Skeletal muscle cell (primary cell): ENCODE data around the gene ATP12A.
A peak's percentile ranks its signal among the peaks of the same experiment; 100 is the strongest.

Experiments
- DNase-seq: peaks from one replicate; pipeline ENCODE4 v3.0.0-alpha.2; 2010; ENCODE audit warnings: low read depth
- H3K4me3 ChIP-seq: 2 replicates; pipeline ENCODE4 v1.5.1; 2011; ENCODE audit warnings: low read depth, mild to moderate bottlenecking, control low read depth, low read length, moderate library complexity

ATP12A gene

DNA sequence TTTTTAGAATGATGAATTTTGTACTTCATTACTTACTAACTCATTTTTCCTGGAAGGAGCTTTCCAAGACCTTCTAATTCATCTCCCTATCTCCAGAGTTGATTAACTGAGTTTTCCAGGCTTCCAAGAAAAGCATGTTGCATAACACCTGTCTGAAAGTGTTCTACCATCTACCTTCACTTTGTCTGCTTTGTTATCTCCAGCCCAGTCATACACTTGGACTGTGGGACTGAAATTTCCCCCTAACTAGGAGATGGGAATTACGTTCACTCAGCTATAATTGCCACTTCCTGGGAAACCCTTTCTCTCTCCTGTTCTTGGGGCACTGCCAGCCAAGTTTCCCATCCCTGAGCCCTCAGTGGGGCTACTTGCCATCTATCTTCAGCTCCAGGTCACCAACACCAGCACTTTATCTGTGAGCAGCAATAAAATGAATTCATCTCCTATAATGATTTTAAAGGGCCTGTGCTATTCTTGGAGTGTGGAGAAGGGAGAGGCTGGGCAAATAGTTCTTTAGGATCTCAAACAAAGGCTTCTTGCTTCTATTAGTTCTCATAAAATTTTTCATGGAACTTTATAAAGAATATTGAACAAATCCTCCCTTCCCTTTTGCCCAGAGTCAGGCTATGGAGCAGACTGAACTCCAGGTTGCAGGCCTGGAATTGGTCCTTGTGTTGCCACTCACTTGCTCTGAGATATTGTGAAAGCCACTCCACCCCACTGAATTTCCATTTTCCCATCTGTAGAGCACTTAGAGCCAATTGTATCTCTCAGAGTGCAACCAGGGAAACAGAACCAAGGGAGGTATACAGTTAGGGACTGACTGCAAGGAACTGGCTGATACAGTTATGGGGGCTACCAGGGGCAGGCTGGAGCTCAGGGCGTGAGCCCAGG, 17.8 kb upstream of the ATP12A start:
- H3K4me3 ChIP-seq = no peak overlapping the region
- no peak for DNase-seq

DNA sequence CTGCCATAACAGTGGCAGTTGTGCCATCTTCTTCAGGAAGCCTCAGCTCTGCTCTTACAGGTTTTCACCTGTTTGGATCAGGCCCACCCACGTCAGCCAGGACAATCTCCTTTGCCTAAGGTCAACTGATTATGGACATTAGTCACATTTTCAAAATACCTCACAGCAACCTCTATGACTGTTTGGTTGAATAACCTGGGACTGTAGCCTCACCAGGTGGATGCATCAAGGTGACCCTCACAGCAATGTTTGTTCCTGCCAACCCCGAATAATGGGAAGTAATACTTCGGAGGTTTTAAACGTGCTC, 17.2 kb upstream of the ATP12A start:
- no peak for DNase-seq
- no peak overlapping the region for H3K4me3 ChIP-seq

DNA sequence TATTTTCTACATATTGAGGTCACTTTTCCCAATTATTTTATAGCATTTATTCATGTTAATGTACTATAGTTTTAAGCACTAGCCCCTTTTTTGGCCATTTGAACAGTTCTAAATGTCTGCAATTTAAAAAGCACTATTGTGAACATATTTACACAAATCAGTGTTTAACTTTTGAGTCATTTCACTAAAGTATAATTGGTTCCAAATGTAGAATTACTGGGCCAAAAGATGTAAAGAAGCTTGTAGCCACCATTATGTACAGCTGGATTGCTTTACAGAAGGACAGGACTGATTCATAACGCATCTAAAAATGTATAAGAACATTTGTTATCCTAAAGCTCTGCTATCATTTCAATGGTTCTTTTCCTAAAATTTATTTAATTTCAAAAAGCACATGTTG, 16.6 kb upstream of the ATP12A start:
- no peak for DNase-seq
- H3K4me3 ChIP-seq = no peak overlapping the region

DNA sequence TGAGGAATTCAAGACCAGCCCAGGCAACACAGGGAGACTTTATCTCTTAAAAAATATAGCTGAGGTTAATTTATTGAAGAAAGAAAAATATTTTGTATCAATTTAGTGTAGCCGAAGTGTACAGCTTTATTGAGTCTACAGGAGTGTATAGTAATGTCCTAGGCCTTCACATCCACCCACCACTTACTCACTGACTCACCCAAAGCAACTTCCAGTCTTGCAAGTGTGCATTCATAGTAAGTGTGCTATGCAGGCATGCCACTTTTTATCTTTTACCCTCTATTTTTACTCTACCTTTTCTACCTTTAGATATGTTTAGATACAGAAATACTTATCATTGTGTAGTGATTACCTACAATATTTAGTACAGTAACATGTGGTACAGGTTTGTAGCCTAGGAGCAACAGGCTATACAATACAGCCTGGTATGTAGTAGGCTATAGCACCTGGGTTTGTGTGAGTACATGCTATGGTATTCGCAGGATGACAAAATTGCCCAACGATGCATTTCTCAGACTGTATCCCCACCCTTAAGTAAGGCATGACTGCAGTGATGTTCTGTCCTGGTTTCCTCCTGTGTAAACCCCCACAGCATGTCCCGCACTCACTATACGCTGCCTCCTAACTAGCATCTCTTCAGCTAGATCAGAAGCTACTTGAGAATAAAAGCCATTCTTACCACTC, 15.3 kb upstream of the ATP12A start:
- H3K4me3 ChIP-seq = no peak overlapping the region
- DNase-seq = peak; percentile 66

DNA sequence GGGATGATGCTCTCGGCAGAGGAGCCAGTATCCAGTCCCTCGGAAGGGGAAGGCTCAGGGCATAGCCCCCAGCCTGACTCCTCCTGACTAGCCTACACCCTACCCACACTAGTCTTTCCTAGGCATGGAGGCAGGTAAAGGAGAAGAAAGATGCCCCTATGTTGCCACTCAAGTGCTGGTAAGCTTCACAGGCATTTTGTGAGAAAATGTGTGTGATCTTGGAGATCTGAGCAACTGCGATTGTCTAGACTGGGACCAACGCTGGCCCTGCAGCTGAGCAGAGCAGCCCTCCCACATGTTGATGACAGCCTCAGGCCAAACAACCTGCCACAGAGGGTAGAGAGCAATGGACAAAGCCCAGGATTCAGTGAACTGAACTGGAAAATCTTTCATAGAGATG, 11.7 kb upstream of the ATP12A start:
- DNase-seq = no peak
- no peak overlapping the region for H3K4me3 ChIP-seq

DNA sequence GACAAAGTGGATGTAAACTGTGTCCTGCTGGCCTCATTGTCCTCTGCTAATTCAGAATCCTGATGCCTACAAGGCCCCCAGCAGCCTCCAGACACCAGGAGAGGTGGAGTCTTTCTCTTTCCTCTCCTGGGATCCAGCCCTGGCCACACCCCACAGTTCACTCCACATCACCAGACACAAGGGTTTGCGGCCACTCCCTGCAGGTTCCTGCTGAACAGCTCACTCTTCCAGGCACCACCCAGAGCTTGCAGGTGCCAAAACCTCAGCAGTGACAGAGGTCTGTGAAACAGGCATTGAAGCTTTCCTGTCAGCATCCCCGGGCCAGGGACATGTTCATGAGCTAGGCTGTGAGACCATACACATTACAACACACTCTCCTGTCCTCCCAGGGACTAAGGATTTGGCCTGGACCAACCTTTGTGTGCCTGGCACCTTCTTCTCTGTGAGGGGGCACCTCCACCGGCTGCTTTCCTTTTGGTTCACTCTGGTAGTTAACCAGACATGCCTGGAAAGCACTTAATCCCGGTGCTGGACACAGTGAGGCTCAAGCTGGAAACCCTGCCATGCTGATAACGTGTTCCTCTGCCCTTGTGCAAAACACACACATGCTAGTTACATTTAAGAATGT, 11.1 kb upstream of the ATP12A start:
- DNase-seq = no peak
- H3K4me3 ChIP-seq = no peak overlapping the region

DNA sequence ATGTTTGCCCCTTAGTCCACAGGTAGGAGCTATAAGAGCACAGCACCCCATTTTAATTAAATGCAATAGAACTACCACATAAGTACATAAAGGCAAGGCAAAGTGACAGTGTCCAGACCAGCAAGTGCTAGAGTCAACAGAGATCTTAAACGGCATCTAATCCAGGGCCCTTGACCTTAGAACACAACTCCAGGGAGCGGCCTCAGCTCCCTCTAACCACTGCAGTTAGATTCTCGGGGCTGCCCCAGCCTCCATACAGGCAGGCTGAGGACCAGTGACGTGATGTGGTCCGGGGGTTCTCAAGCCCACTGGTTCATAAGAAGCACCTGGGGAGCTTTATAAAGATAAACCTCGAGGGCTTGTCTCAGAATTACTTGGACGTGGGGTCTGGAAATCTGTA, 10.0 kb upstream of the ATP12A start:
- no peak for DNase-seq
- no peak overlapping the region for H3K4me3 ChIP-seq

DNA sequence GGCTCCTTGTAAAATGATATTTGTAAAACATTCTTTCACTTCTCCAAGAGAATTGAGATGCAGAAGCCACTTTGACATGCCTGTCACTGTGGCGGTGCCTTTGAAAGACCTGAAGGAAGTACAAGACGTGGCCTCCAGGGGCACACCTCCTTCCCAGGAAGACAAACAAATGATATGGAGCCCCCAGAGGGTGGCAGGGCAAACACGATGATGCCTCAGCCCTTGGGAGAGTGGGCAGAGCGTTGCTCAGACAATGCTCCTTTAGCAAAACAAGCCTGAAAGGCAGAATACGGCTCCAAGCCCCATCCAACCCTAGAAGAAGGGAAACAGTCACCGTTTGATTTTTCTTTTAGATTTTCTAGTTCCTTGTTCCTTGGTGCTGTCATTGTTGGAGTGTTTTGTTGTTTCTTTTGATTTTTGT, 9.2 kb upstream of the ATP12A start:
- DNase-seq = no peak

DNA sequence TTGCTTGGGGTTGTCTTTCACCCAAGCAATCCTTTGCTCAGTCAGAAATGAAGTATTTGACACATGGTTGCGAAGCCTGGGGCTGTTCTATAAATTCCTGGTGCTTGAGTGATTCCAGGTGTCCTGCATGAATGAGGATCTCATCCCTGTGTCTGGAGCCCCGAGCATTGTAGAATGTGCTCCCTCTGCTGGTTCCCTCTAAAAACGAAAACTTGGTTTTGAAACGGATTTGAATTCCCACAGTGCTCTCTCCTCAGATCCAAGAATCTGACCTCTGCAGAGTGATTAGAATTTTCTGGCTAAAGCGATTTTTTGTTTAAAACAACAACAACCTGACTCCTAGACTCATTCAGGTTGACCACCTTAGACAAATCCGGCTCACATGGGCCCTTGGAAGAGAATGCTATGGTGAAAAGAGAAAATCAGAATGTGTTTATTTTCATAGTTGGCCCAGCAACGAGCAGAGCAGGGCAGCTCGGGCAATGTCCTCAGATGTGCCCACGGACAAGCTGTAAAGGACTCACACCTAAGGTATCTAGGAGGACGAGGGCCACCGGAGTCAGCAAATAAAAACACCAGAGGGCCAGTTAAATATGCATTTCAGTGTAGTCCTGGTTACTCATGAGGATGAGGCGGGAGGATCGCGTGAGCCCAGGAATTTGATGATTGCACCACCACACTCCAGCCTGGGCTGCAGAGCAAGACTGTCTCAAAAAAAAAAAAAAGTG, 8.7 kb upstream of the ATP12A start:
- DNase-seq = peak; percentile 72
- peak overlapping the region; percentile 1 for H3K4me3 ChIP-seq

More for the DNA sequence above, 9.2 kb upstream of the ATP12A start:
- no peak overlapping the region for H3K4me3 ChIP-seq

DNA sequence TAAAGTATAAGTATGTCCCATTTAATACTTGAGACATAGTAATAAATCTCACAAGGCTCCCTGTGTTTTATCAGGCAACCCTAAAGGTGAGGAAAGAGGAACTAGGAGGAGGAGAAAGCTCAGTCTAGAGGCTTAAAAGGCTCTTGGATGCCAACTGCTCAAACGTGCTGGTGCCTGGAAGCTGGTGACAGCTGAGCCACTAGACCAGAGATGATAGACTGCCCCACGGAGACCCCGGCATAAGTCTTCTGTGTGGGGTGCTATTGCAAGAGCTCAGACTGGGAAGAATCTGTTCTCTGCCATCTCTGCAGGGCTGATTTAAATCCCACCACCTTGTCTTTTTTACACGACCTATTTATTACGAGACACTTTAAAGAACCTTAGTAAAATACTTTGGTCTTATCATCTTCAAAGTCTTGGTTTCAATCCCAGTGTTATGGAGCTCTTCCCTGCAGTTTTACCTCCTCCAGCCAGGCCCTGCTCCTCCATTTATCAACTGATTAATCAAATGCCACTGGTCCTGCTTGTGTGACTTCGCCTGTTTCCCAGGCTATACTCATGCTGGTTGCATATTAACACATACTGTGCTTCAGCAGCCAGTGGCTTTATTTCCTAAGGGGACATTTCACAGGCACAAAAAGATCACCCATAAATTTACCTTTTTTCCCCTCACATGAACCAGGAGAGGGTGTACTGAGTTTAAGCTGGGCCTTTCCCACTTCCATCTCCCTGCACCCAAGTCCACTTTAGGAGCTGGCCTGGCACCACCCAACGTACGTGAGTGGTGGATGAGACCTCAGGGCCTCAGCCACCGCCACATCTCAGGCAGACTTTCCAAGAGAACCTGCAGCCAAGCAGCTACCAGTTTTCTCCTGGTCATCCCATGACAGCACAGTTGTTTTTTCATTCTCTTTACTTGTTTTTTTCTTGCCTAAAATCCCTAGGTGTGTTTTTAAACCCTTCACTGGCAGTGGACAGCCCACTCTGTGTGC, 7.8 kb upstream of the ATP12A start:
- no peak overlapping the region for H3K4me3 ChIP-seq
- no peak for DNase-seq

DNA sequence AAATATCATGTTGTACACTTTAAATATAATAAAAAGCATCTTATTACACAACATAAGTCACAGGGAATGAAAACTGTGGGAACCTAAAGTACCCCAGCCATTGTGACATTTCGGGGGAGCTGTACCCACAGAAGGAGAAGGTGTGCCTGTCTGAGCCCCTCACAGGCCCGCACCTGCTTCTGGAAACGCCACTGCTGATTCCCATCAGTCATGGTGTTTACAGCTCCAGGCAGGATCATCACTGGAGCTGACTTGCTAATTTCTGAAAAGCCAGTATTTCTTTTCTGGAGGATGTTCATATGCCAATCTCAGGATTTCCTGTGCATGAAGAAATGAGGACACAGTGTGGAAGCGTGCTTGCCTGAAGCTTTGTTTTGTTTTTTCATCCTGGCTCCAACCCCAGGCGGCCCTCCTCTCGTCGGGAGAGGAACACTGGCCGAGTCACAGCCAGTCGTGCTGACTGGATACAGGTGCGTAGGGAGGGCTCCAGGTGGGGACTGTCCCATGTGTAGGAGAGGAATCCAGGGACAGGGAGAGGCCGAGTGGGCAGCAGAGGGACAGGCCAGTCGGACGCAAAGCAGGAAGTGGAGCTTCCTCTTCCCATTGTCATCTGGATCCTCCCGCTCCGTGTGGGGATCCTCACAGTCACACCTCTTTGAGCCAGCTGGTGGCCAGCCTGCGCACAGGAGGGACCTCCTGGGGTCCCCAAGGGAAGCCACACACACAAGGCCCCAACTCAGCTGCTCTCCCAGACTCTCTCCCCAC, 4.2 kb upstream of the ATP12A start:
- no peak for DNase-seq

DNA sequence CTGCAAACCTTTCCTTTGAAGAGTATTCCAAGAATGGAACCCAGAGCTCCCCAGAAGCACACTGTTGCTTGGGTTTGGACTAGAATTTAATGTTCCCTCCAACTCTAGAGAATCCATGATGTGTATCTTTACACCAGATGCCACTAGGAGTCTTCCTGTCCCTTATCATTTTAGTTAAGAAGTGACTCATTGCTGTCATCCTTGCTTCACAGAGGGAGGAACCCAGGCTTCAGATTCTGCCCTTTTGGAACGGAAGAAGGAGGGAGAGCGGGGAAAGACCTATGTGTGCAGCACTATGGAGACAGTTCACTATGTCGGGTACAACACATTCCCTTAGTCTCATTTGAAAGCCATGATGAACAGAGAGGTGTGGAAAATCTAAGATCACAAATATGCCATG, 2.1 kb upstream of the ATP12A start:
- no peak for DNase-seq
- no peak overlapping the region for H3K4me3 ChIP-seq

More for the DNA sequence above, 4.2 kb upstream of the ATP12A start:
- no peak overlapping the region for H3K4me3 ChIP-seq

DNA sequence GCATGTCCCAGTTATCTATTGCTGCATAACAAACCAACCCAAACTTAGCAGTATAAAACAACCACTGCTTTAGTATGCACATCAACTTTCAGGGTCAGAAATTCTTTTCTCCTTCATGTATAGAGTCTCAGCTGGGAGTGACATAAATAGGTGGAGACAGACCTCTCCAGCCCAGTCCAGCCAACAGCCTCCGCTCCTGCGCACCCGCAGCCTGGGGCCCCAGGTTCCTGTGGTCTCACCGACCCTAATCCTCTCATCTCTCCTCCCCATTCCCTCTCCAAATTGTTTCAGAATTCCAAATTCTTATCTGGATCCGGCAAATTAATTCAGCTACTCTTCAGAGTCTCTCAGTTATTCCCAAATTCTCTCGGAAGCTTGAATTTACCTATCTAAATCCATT, 522 bp upstream of the ATP12A start:
- no peak overlapping the region for H3K4me3 ChIP-seq
- no peak for DNase-seq

DNA sequence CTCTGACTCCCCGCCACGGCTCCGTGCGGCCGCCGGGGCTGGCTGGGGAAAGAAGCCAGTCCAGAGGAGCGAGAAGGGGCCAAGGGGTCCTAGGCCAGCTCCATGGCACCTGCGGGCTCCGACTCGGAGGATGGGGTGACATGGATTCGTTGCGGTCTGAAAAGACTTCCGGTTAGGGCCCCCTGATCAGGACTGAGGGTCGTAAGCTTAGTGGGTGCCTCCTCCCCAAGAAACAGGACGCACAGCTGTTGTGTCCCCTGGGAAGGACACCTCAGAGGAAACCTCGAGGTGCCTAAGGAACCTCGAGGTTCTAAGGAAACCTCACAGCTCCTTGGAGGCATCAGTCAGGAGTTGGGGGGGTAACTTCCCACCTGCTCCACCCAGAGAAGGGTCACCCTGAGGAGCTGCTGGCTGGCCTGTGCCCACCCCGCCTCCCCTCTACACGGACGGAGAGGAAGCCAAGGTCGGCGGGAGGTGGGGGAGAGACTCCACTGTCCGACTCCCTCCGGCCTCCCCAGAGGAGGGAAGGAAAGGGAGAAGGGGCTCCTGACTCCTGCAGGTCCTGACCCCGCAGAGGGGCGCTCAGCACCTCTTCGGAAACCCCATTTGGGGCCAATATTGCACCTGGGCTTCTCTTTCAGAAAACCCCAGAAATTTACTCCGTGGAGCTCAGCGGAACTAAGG, 855 bp downstream of the ATP12A start:
- H3K4me3 ChIP-seq = peak overlapping the region; percentile 34
- DNase-seq = no peak

DNA sequence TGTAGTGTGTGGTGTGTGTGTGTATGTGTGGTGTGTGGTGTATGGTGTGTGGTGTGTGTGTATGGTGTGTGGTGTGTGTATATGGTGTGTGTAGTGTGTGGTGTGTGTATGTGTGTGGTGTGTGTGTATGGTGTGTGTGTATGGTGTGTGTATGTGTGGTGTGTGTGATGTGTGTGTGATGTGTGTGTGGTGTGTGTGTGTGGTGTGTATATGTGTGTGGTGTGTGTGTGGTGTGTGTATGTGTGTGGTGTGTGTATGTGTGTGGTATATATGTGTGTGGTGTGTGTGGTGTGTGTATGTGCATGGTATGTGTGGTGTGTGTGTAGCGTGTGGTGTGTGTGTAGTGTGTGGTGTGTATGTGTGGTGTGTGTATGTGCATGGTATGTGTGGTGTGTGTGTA, 1.7 kb downstream of the ATP12A start:
- DNase-seq = no peak
- no peak overlapping the region for H3K4me3 ChIP-seq

DNA sequence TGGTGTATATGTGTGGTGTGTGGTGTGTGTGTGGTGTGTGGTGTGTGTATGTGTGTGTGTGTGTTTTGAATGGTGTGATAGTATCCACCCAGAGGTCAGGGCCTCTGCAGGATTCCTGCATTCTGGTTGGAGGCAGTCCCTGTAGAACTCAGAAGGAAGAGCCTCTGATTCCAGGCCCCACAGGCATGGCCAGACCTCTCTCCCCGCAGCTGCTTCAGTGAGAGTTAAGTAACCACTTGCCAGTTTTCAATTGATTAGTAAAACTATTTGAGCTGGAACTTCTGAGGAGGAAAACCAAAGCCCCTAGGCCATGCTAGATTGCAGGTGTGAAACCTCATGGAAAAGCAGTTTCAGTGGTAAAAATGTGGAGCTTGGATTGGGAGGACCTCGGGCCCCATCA, 2.1 kb downstream of the ATP12A start:
- no peak for DNase-seq
- H3K4me3 ChIP-seq = no peak overlapping the region

DNA sequence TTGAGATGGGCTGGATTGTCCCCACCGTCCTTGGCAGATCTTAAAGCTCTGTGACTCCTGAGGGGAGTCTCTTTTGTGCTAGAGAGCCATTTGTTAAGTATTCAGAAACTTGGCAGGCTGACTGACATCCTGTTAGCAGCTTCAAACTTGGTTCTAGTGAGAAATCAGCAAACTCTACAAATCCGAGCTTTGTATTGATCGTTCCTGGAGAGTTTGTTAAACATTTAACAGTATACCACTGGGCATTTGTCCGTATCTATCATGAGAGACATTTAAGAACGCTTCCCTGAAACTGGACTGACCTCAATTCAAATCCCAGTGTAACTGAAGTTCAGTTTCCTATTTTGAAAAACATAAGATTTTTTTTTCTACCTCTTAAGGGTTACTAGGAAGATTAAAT, 3.1 kb downstream of the ATP12A start:
- H3K4me3 ChIP-seq = no peak overlapping the region
- no peak for DNase-seq
